ENCODE measurements around the gene MYEOV. TPM values are rescaled to one million over a fixed set of nuclear protein-coding genes. Genes with fewer than 3 reads are reported as not detected.

The MYEOV gene
- total RNA-seq, 1 donor from 2014 or later: not detected

GRCh38 chr11:69285766-69286165 is 8.2 kb upstream of the MYEOV start:
- no peaks in the 10 kb centered on the region for H3K4me1 Mint-ChIP-seq (ENCODE audit: low read depth, unreplicated experiment)

GRCh38 chr11:69286374-69287371 is 7.3 kb upstream of the MYEOV start:
- Mint-ChIP-seq H3K9me3 (ENCODE audit: unreplicated experiment) (no peaks in the 10 kb centered on the region), H3K27me3 (ENCODE audit: unreplicated experiment) (peaks cover 4% of the 10 kb centered on the region), H3K36me3 (ENCODE audit: unreplicated experiment) (no peaks in the 10 kb centered on the region), H3K27ac (ENCODE audit: unreplicated experiment) (no peak overlapping the region), H3K4me3 (ENCODE audit: unreplicated experiment) (no peak overlapping the region), H3K4me1 (ENCODE audit: low read depth, unreplicated experiment) (no peaks in the 10 kb centered on the region)
- DNase-seq: no peak
- TF ChIP-seq CTCF (IDR thresholded peaks at IDR 0.05; ENCODE audit: partially characterized antibody, unreplicated experiment): no peak

More at GRCh38 chr11:69285766-69286165, 8.2 kb upstream of the MYEOV start:
- H3K36me3 Mint-ChIP-seq (ENCODE audit: unreplicated experiment): no peaks in the 10 kb centered on the region
- no peak overlapping the region for H3K27ac Mint-ChIP-seq (ENCODE audit: unreplicated experiment)
- TF ChIP-seq CTCF (IDR thresholded peaks at IDR 0.05; ENCODE audit: partially characterized antibody, unreplicated experiment): no peak
- H3K9me3 Mint-ChIP-seq (ENCODE audit: unreplicated experiment): no peaks in the 10 kb centered on the region
- H3K4me3 Mint-ChIP-seq (ENCODE audit: unreplicated experiment): no peak overlapping the region
- DNase-seq: no peak
- H3K27me3 Mint-ChIP-seq (ENCODE audit: unreplicated experiment): peaks cover 4% of the 10 kb centered on the region

GRCh38 chr11:69287968-69288882 is 5.7 kb upstream of the MYEOV start:
- no peak for DNase-seq
- Mint-ChIP-seq H3K4me1 (ENCODE audit: low read depth, unreplicated experiment) (no peaks in the 10 kb centered on the region), H3K36me3 (ENCODE audit: unreplicated experiment) (no peaks in the 10 kb centered on the region), H3K27me3 (ENCODE audit: unreplicated experiment) (peaks cover 7% of the 10 kb centered on the region), H3K4me3 (ENCODE audit: unreplicated experiment) (no peak overlapping the region), H3K27ac (ENCODE audit: unreplicated experiment) (peak overlapping the region; percentile 17), H3K9me3 (ENCODE audit: unreplicated experiment) (no peaks in the 10 kb centered on the region)
- no peak for TF ChIP-seq CTCF (IDR thresholded peaks at IDR 0.05; ENCODE audit: partially characterized antibody, unreplicated experiment)

- no peak for TF ChIP-seq CTCF (IDR thresholded peaks at IDR 0.05; ENCODE audit: partially characterized antibody, unreplicated experiment)
- Mint-ChIP-seq H3K9me3 (ENCODE audit: unreplicated experiment) (no peaks in the 10 kb centered on the region), H3K36me3 (ENCODE audit: unreplicated experiment) (no peaks in the 10 kb centered on the region), H3K4me1 (ENCODE audit: low read depth, unreplicated experiment) (no peaks in the 10 kb centered on the region), H3K4me3 (ENCODE audit: unreplicated experiment) (no peak overlapping the region), H3K27me3 (ENCODE audit: unreplicated experiment) (peaks cover 9% of the 10 kb centered on the region), H3K27ac (ENCODE audit: unreplicated experiment) (no peak overlapping the region)
- DNase-seq: no peak
Measured at GRCh38 chr11:69288883-69289242, 5.1 kb upstream of the MYEOV start.

Data from glutamatergic neuron (in vitro differentiated cells).